Nephron progenitor cell (in vitro differentiated cells): Measurements from ENCODE around the gene GPR61.

Experiments used
- DNase-seq: peaks from one replicate; pipeline ENCODE4 v3.0.0; 2021
- H3K27ac Mint-ChIP-seq: 2 replicates; pipeline ENCODE4 v1.8.0; 2021; ENCODE audit warnings: mild to moderate bottlenecking, moderate library complexity, mixed read lengths
- H3K27me3 Mint-ChIP-seq: 2 replicates; pipeline ENCODE4 v1.8.0; 2021; ENCODE audit warnings: mild to moderate bottlenecking, low read depth, mixed read lengths; ENCODE audit not compliant: poor library complexity
- H3K36me3 Mint-ChIP-seq: 2 replicates; pipeline ENCODE4 v1.8.0; 2021; ENCODE audit warnings: low read depth, mixed read lengths
- H3K4me1 Mint-ChIP-seq: 2 replicates; pipeline ENCODE4 v1.8.0; 2021; ENCODE audit warnings: mixed read lengths
- H3K4me3 Mint-ChIP-seq: 2 replicates; pipeline ENCODE4 v1.8.0; 2021; ENCODE audit warnings: mild to moderate bottlenecking, moderate library complexity, mixed read lengths
- H3K9me3 Mint-ChIP-seq: 2 replicates; pipeline ENCODE4 v1.8.0; 2021; ENCODE audit warnings: mild to moderate bottlenecking, moderate library complexity, mixed read lengths
- CTCF ChIP-seq: fragments of 200-600 bp; sonication (generic); IDR thresholded peaks from 2 replicates; pipeline ENCODE4 v1.5.0; 2021; ENCODE audit warnings: antibody characterized with exemption

GPR61 gene

GRCh38 chr1:109493227-109493626 lies 46.4 kb upstream of the GPR61 start:
- Mint-ChIP-seq H3K9me3 (no peaks in the 10 kb centered on the region), H3K4me3 (peak overlapping the region; percentile 92)

GRCh38 chr1:109493805-109494539 lies 45.7 kb upstream of the GPR61 start, which contains the start of gene CYB561D1:
Gene CYB561D1 (plus strand): TSS chr1:109494094. CDS start chr1:109494140, 46 bp downstream.
- Mint-ChIP-seq H3K4me1 (peaks cover 49% of the 10 kb centered on the region), H3K27me3 (no peaks in the 10 kb centered on the region), H3K36me3 (peaks cover 7% of the 10 kb centered on the region), H3K9me3 (no peaks in the 10 kb centered on the region), H3K27ac (peak within 1 kb of the TSS; percentile 83), H3K4me3 (peak within 1 kb of the TSS; percentile 92)
- TF ChIP-seq CTCF, result peak; percentile 95
- peak; percentile 91 for DNase-seq

More at GRCh38 chr1:109493227-109493626, 46.4 kb upstream of the GPR61 start:
- no peak for DNase-seq
- Mint-ChIP-seq H3K27me3 (no peaks in the 10 kb centered on the region), H3K4me1 (peaks cover 42% of the 10 kb centered on the region), H3K27ac (no peak overlapping the region), H3K36me3 (peaks cover 8% of the 10 kb centered on the region)
- TF ChIP-seq CTCF, result no peak

- Mint-ChIP-seq H3K27ac (no peak overlapping the region), H3K9me3 (no peaks in the 10 kb centered on the region), H3K27me3 (no peaks in the 10 kb centered on the region), H3K4me3 (peak overlapping the region; percentile 92), H3K36me3 (peaks cover 7% of the 10 kb centered on the region), H3K4me1 (peaks cover 62% of the 10 kb centered on the region)
- no peak for DNase-seq
- no peak for TF ChIP-seq CTCF
Measured at GRCh38 chr1:109495738-109496137, 43.9 kb upstream of the GPR61 start.

- Mint-ChIP-seq H3K9me3 (no peaks in the 10 kb centered on the region), H3K27me3 (no peaks in the 10 kb centered on the region), H3K27ac (no peak overlapping the region), H3K36me3 (peaks cover 7% of the 10 kb centered on the region), H3K4me3 (no peak overlapping the region), H3K4me1 (peaks cover 66% of the 10 kb centered on the region)
- no peak for TF ChIP-seq CTCF
- no peak for DNase-seq
Measured at GRCh38 chr1:109497449-109498160, 42.1 kb upstream of the GPR61 start.

GRCh38 chr1:109498161-109498801 lies 41.4 kb upstream of the GPR61 start:
- peaks cover 7% of the 10 kb centered on the region for H3K36me3 Mint-ChIP-seq
- peak; percentile 75 for DNase-seq
- peak; percentile 69 for TF ChIP-seq CTCF
- no peak overlapping the region for H3K4me3 Mint-ChIP-seq
- H3K27ac Mint-ChIP-seq, result no peak overlapping the region
- no peaks in the 10 kb centered on the region for H3K27me3 Mint-ChIP-seq
- no peaks in the 10 kb centered on the region for H3K9me3 Mint-ChIP-seq
- peaks cover 66% of the 10 kb centered on the region for H3K4me1 Mint-ChIP-seq
